Measurements from ENCODE around the gene CPT1C.

DNA sequence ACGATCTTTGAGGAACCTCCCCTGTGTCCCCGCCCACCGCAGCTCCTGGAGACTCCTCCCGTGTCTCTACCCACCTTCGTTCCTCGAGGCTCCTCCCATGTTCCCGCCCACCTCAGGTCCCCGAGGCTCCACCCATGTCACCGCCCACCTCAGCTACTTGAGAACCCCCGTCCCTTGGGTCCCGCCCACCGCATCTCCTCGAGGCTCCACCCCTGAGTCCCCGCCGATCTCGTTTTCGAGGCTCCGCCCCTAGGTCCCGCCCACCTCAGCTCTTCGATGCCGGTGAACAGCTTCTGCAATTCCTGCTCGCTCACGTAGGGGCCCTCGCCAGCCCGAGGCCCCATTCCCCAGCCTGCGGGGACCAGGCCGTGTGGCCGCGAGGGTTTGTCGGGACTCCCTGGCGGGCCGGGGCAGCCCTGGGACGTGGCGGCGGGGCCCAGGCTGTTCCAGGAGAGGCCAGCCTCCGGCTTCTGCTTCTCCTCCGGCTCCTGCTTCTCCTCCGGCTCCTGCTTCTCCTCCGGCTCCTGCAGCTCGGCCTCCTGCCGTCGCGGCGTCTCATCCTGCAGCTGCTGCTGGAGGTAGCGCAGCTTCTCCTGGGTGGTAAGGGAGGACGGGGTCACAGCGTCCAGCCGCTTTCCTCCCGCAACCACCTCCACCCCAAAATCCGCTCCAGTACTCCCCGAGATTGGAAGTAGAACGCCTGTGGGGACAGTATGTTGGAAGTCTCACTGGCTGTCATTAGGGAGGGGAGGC is 55.5 kb downstream of the CPT1C start:
- TF ChIP-seq POLR2A (IDR thresholded peaks at IDR 0.05; ENCODE audit: low read depth, low read length) (no peak), POLR2AphosphoS5 (IDR thresholded peaks at IDR 0.05; ENCODE audit: low read depth, low read length) (no peak), TAF1 (IDR thresholded peaks at IDR 0.05; ENCODE audit: low read depth, low read length) (no peak), SPI1 (IDR thresholded peaks at IDR 0.05; ENCODE audit: low read depth, low read length) (no peak), PAX5 (IDR thresholded peaks at IDR 0.05; ENCODE audit: insufficient read depth, low read length, severe bottlenecking) (no peak)
